Keratinocyte (primary cell): ENCODE results near the gene OTOG.

Experiments used
- CTCF ChIP-seq, 3 experiments: IDR thresholded peaks in 1 of 3; conservative IDR thresholded peaks in 1 of 3; optimal IDR thresholded peaks in 1 of 3; 2 replicates in 2 of 3; 3 replicates in 1 of 3; pipeline versions ENCODE3 to v1.5.1; 2011; ENCODE audit warnings: low read length in 3 of 3, mild to moderate bottlenecking in 3 of 3, moderate library complexity in 2 of 3, control low read depth in 1 of 3, inconsistent platforms in 1 of 3; ENCODE audit not compliant: insufficient read depth in 2 of 3; ENCODE audit errors: extremely low read depth in 1 of 3
- EZH2 ChIP-seq: IDR thresholded peaks from one replicate; pipeline ENCODE4 v1.6.1; 2012; ENCODE audit warnings: inconsistent platforms, mild to moderate bottlenecking, low read length, moderate library complexity

- TF ChIP-seq CTCF (optimal IDR thresholded peaks at IDR 0.05 in 1 of 3, IDR thresholded peaks at IDR 0.05 in 1 of 3, conservative IDR thresholded peaks at IDR 0.05 in 1 of 3; ENCODE audit: extremely low read depth in 1 of 3, insufficient read depth in 2 of 3, low read length in 3 of 3) = no peak
- TF ChIP-seq EZH2 = no peak
These were observed 135.8 kb downstream of the OTOG start for GRCh38 chr11:17682848-17683247.
